HG02571 (cell line): ENCODE results near the gene OR2AG2.
A peak's percentile ranks its signal among the peaks of the same experiment; 100 is the strongest.
"Not testable (repeated sequence)": the region's sequence is repeated elsewhere in the genome, so short reads cannot be mapped to it uniquely, and the experiment has no call there.

Experiments used
- ATAC-seq: cut with Tn5 transposase; IDR thresholded peaks from one replicate; pipeline ENCODE4 v1.9.1; 2021; ENCODE audit warnings: mild to moderate bottlenecking, moderate library complexity; ENCODE audit not compliant: unreplicated experiment

The OR2AG2 gene

GRCh38 chr11:6771926-6772893 lies at the start of gene OR2AG2:
TSS of gene OR2AG2 (minus strand) at chr11:6771976. CDS start at chr11:6768957, 3,019 bp downstream.
- ATAC-seq, result peak; percentile 89

- no peak for ATAC-seq
These were observed 47.2 kb upstream of the OR2AG2 start for GRCh38 chr11:6818967-6819366.

- no peak for ATAC-seq
These were observed 45.9 kb upstream of the OR2AG2 start for GRCh38 chr11:6817694-6818093.

GRCh38 chr11:6813656-6814055 lies 41.9 kb upstream of the OR2AG2 start:
- ATAC-seq, result no peak

GRCh38 chr11:6812390-6813005 lies 40.7 kb upstream of the OR2AG2 start:
- peak; percentile 77 for ATAC-seq

- not testable (repeated sequence) for ATAC-seq
These were observed 29.3 kb upstream of the OR2AG2 start for GRCh38 chr11:6801075-6801474.

- no peak for ATAC-seq
These were observed 27.6 kb upstream of the OR2AG2 start, which contains the start of gene OR6A2 for GRCh38 chr11:6799402-6799801. TSS of gene OR6A2 (minus strand) at chr11:6799689. CDS start at chr11:6795708, 3,981 bp downstream.

GRCh38 chr11:6794639-6795038 lies 22.9 kb upstream of the OR2AG2 start:
- no peak for ATAC-seq

GRCh38 chr11:6790546-6790945 lies 18.8 kb upstream of the OR2AG2 start:
- ATAC-seq, result no peak

GRCh38 chr11:6782720-6783119 lies 10.9 kb upstream of the OR2AG2 start, which contains the start of gene OR2AG1:
TSS of gene OR2AG1 (plus strand) at chr11:6783020. CDS start at chr11:6785038, 2,018 bp downstream.
- no peak for ATAC-seq

- no peak for ATAC-seq
These were observed 9.1 kb upstream of the OR2AG2 start for GRCh38 chr11:6780829-6781228.

GRCh38 chr11:6778518-6778917 lies 6.7 kb upstream of the OR2AG2 start:
- no peak for ATAC-seq

- peak; percentile 61 for ATAC-seq
These were observed 14.3 kb downstream of the OR2AG2 start for GRCh38 chr11:6757373-6757967.

GRCh38 chr11:6755953-6756347 lies 15.8 kb downstream of the OR2AG2 start:
- no peak for ATAC-seq

GRCh38 chr11:6755303-6755952 lies 16.3 kb downstream of the OR2AG2 start:
- ATAC-seq, result no peak

GRCh38 chr11:6747097-6747668 lies 24.6 kb downstream of the OR2AG2 start:
- ATAC-seq, result no peak

GRCh38 chr11:6746626-6747025 lies 25.1 kb downstream of the OR2AG2 start:
- ATAC-seq, result no peak

GRCh38 chr11:6746086-6746618 lies 25.6 kb downstream of the OR2AG2 start:
- ATAC-seq, result peak; percentile 88

- ATAC-seq, result no peak
These were observed 26.2 kb downstream of the OR2AG2 start for GRCh38 chr11:6745465-6746015.

GRCh38 chr11:6745018-6745417 lies 26.8 kb downstream of the OR2AG2 start:
- no peak for ATAC-seq
